Vagina (tissue), 2 donors: Measurements from ENCODE around the gene TMEM145. TPM values are rescaled to one million over a fixed set of nuclear protein-coding genes. Genes with fewer than 3 reads are reported as not detected.

Source experiments
- DNase-seq, 2 donors: peaks; one replicate each; pipeline ENCODE4 v3.0.0-alpha.2; 2017; ENCODE audit errors: extremely low spot score in 2 of 2
- H3K27ac ChIP-seq: fragments of 200-600 bp; sonication (generic); one replicate; pipeline ENCODE4 v1.5.1; 2019
- H3K27me3 ChIP-seq: fragments of 200-600 bp; sonication (generic); one replicate; pipeline ENCODE4 v1.5.1; 2019
- H3K36me3 ChIP-seq, 2 donors: fragments of 200-600 bp; sonication (generic); one replicate each; pipeline ENCODE4 v1.5.1; 2017 to 2019
- H3K4me1 ChIP-seq: fragments of 200-600 bp; sonication (generic); one replicate; pipeline ENCODE4 v1.5.1; 2019
- H3K4me3 ChIP-seq, 2 donors: fragments of 200-600 bp; sonication (generic); 1 replicate in 1 of 2; 2 replicates in 1 of 2; pipeline ENCODE4 v1.5.1; 2016 to 2019
- H3K9me3 ChIP-seq: fragments of 200-600 bp; sonication (generic); one replicate; pipeline ENCODE4 v1.5.1; 2019
- CTCF ChIP-seq, 3 experiments: fragments of 450-650 bp in 2 of 3; fragments of 200-600 bp in 1 of 3; sonication (generic) in 1 of 3; IDR thresholded peaks; one replicate each; pipeline ENCODE4 v1.5.1; 2017 to 2019; ENCODE audit warnings: antibody characterized with exemption in 3 of 3, mild to moderate bottlenecking in 2 of 3, moderate library complexity in 2 of 3
- POLR2A ChIP-seq, 2 donors: fragments of 450-650 bp; IDR thresholded peaks; one replicate each; pipeline ENCODE4 v1.6.1; 2017; ENCODE audit warnings: antibody characterized with exemption in 2 of 2, mild to moderate bottlenecking in 2 of 2, moderate library complexity in 2 of 2
- POLR2AphosphoS5 ChIP-seq, 2 donors: sonication (generic); formaldehyde crosslinking; IDR thresholded peaks; one replicate each; pipeline ENCODE4 v1.9.0; 2017; ENCODE audit warnings: antibody characterized with exemption in 2 of 2, mild to moderate bottlenecking in 2 of 2, low read depth in 1 of 2; ENCODE audit not compliant: insufficient read depth in 1 of 2
- intact Hi-C: fragments of 100-400 bp; cut with DNase I; formaldehyde crosslinking; loops from one replicate; pipeline ENCODE4 v1.15.1; 2023
- total RNA-seq: library from RNA; depleted of rRNA; stranded (reverse); fragments of >200 nt; gene quantifications from one replicate; pipeline ENCODE4 v1.2.3, GENCODE V29; 2016

Gene TMEM145
- total RNA-seq, 1 donor from 2014 or later, result not detected

GRCh38 chr19:42344336-42344893 is 31.3 kb downstream of the TMEM145 start:
- Histone ChIP-seq H3K27ac (no peak overlapping the region), H3K9me3 (no peaks in the 10 kb centered on the region), H3K36me3 (peaks cover 0 to 10% of the 10 kb centered on the region in 2 donors), H3K4me3 (no peak overlapping the region), H3K27me3 (no peaks in the 10 kb centered on the region), H3K4me1 (no peaks in the 10 kb centered on the region)
- intact Hi-C loops, result no loop called here
- no peak for DNase-seq
- no peak for TF ChIP-seq POLR2A (IDR thresholded peaks at IDR 0.05)
- no peak for TF ChIP-seq POLR2AphosphoS5 (IDR thresholded peaks at IDR 0.05; ENCODE audit: insufficient read depth in 1 of 2, low read depth in 1 of 2)
- no peak for TF ChIP-seq CTCF (IDR thresholded peaks at IDR 0.05)

GRCh38 chr19:42345191-42345812 is 32.2 kb downstream of the TMEM145 start:
- Histone ChIP-seq H3K4me3 (no peak overlapping the region), H3K27me3 (no peaks in the 10 kb centered on the region), H3K27ac (no peak overlapping the region), H3K4me1 (no peaks in the 10 kb centered on the region), H3K36me3 (peaks cover 0 to 10% of the 10 kb centered on the region in 2 donors), H3K9me3 (no peaks in the 10 kb centered on the region)
- no peak for DNase-seq
- no peak for TF ChIP-seq CTCF (IDR thresholded peaks at IDR 0.05)
- TF ChIP-seq POLR2A (IDR thresholded peaks at IDR 0.05), result no peak
- TF ChIP-seq POLR2AphosphoS5 (IDR thresholded peaks at IDR 0.05; ENCODE audit: insufficient read depth in 1 of 2, low read depth in 1 of 2), result no peak
- intact Hi-C loops, result no loop called here

GRCh38 chr19:42348211-42348610 is 35.1 kb downstream of the TMEM145 start:
- no peaks in the 10 kb centered on the region for H3K9me3 ChIP-seq
- intact Hi-C loops, result no loop called here
- no peaks in the 10 kb centered on the region for H3K4me1 ChIP-seq
- no peak for DNase-seq
- no peak overlapping the region for H3K27ac ChIP-seq
- H3K27me3 ChIP-seq, result no peaks in the 10 kb centered on the region
- H3K36me3 ChIP-seq, result peaks cover 0 to 16% of the 10 kb centered on the region in 2 donors
- TF ChIP-seq POLR2AphosphoS5 (IDR thresholded peaks at IDR 0.05; ENCODE audit: insufficient read depth in 1 of 2, low read depth in 1 of 2) (no peak), CTCF (IDR thresholded peaks at IDR 0.05) (no peak), POLR2A (IDR thresholded peaks at IDR 0.05) (no peak)
- no peak overlapping the region for H3K4me3 ChIP-seq

GRCh38 chr19:42349378-42350107 is 36.4 kb downstream of the TMEM145 start:
- peaks cover 0 to 15% of the 10 kb centered on the region in 2 donors for H3K36me3 ChIP-seq

More at GRCh38 chr19:42349378-42350107, 36.4 kb downstream of the TMEM145 start:
- no peak for TF ChIP-seq CTCF (IDR thresholded peaks at IDR 0.05)
- no peak for TF ChIP-seq POLR2AphosphoS5 (IDR thresholded peaks at IDR 0.05; ENCODE audit: insufficient read depth in 1 of 2, low read depth in 1 of 2)
- no peak for TF ChIP-seq POLR2A (IDR thresholded peaks at IDR 0.05)
- intact Hi-C loops, result no loop called here
- no peak for DNase-seq
- Histone ChIP-seq H3K27ac (no peak overlapping the region), H3K4me1 (no peaks in the 10 kb centered on the region), H3K27me3 (no peaks in the 10 kb centered on the region), H3K4me3 (no peak overlapping the region), H3K9me3 (no peaks in the 10 kb centered on the region)
